Upper lobe of right lung (tissue), 1 donor: Measurements from ENCODE around the gene HS3ST6. TPM values are rescaled to one million over a fixed set of nuclear protein-coding genes. Genes with fewer than 3 reads are reported as not detected.

Source experiments
- ATAC-seq: fragments of 200-7000 bp; cut with Tn5 transposase; one replicate; pipeline ENCODE4 v1.9.1; 2020; ENCODE audit warnings: mild to moderate bottlenecking, moderate library complexity
- DNase-seq: peaks from one replicate; pipeline ENCODE4 v3.0.0-alpha.2; 2020
- H3K27ac ChIP-seq: fragments of 200-600 bp; one replicate; pipeline ENCODE4 v1.8.0; 2022
- H3K27me3 ChIP-seq: fragments of 200-600 bp; one replicate; pipeline ENCODE4 v1.8.0; 2022; ENCODE audit warnings: mild to moderate bottlenecking
- H3K36me3 ChIP-seq: fragments of 200-600 bp; one replicate; pipeline ENCODE4 v1.8.0; 2022
- H3K4me1 ChIP-seq: fragments of 200-600 bp; one replicate; pipeline ENCODE4 v1.8.0; 2022
- H3K4me3 ChIP-seq: fragments of 200-600 bp; one replicate; pipeline ENCODE4 v1.8.0; 2022; ENCODE audit warnings: mild to moderate bottlenecking
- H3K9me3 ChIP-seq: fragments of 200-600 bp; one replicate; pipeline ENCODE4 v1.8.0; 2022
- CTCF ChIP-seq: fragments of 200-600 bp; IDR thresholded peaks from one replicate; pipeline ENCODE4 v1.8.0; 2022; ENCODE audit warnings: antibody characterized with exemption
- intact Hi-C: fragments of 100-400 bp; cut with DNase I; formaldehyde crosslinking; loops from one replicate; pipeline ENCODE4 v1.11.0; 2022
- total RNA-seq: library from RNA; stranded (reverse); fragmentation: NEBNext Ultra II Directional; extraction: Animal tissue kit (Norgen Biotek cat#: 25700); gene quantifications from one replicate; pipeline ENCODE4 v1.2.1, GENCODE V29; 2021
- donor health status: DM: no; HTN: yes; CAD: no; lungs with severe emphysema.

HS3ST6 gene
- total RNA-seq, 1 donor from 2014 or later: not detected

GRCh38 chr16:1938910-1939309 is 20.7 kb upstream of the HS3ST6 start:
- peaks cover 19% of the 10 kb centered on the region for H3K4me1 ChIP-seq
- H3K27ac ChIP-seq: peak overlapping the region; percentile 36
- no peak for ATAC-seq
- intact Hi-C loops: no loop called here
- no peak for DNase-seq
- peaks cover 28% of the 10 kb centered on the region for H3K36me3 ChIP-seq
- H3K9me3 ChIP-seq: no peaks in the 10 kb centered on the region
- no peak overlapping the region for H3K4me3 ChIP-seq
- no peaks in the 10 kb centered on the region for H3K27me3 ChIP-seq
- TF ChIP-seq CTCF: no peak

- peaks cover 19% of the 10 kb centered on the region for H3K4me1 ChIP-seq
- intact Hi-C loops: no loop called here
- ATAC-seq (peak; percentile 15), DNase-seq (no peak)
- H3K4me3 ChIP-seq: no peak overlapping the region
- H3K27me3 ChIP-seq: no peaks in the 10 kb centered on the region
- no peak for TF ChIP-seq CTCF
- H3K36me3 ChIP-seq: peaks cover 28% of the 10 kb centered on the region
- H3K27ac ChIP-seq: peak overlapping the region; percentile 36
- H3K9me3 ChIP-seq: no peaks in the 10 kb centered on the region
These were observed 20.1 kb upstream of the HS3ST6 start for GRCh38 chr16:1938316-1938715.

GRCh38 chr16:1936945-1937479 is 18.8 kb upstream of the HS3ST6 start:
- H3K27ac ChIP-seq: no peak overlapping the region
- no peak for DNase-seq
- TF ChIP-seq CTCF: no peak
- H3K36me3 ChIP-seq: peaks cover 28% of the 10 kb centered on the region
- peaks cover 13% of the 10 kb centered on the region for H3K4me1 ChIP-seq
- no peak overlapping the region for H3K4me3 ChIP-seq
- no peaks in the 10 kb centered on the region for H3K27me3 ChIP-seq
- intact Hi-C loops: no loop called here
- ATAC-seq: no peak
- no peaks in the 10 kb centered on the region for H3K9me3 ChIP-seq

- DNase-seq (peak; percentile 51), ATAC-seq (no peak)
- Histone ChIP-seq H3K9me3 (no peaks in the 10 kb centered on the region), H3K27ac (no peak overlapping the region), H3K36me3 (peaks cover 4% of the 10 kb centered on the region), H3K4me3 (no peak overlapping the region), H3K27me3 (no peaks in the 10 kb centered on the region), H3K4me1 (no peaks in the 10 kb centered on the region)
- no peak for TF ChIP-seq CTCF
- intact Hi-C loops: no loop called here
These were observed 15.0 kb upstream of the HS3ST6 start for GRCh38 chr16:1933097-1933661.

GRCh38 chr16:1932050-1933028 is 14.1 kb upstream of the HS3ST6 start:
- DNase-seq (no peak), ATAC-seq (no peak)
- no peaks in the 10 kb centered on the region for H3K9me3 ChIP-seq
- no peaks in the 10 kb centered on the region for H3K36me3 ChIP-seq
- H3K27ac ChIP-seq: no peak overlapping the region
- no peaks in the 10 kb centered on the region for H3K27me3 ChIP-seq
- no peak for TF ChIP-seq CTCF
- intact Hi-C loops: no loop called here
- no peaks in the 10 kb centered on the region for H3K4me1 ChIP-seq
- H3K4me3 ChIP-seq: no peak overlapping the region
